WTC11 (cell line): Measurements from ENCODE around the gene TMEM72.

Experiments used
- ATF2 ChIP-seq: sonication (generic); formaldehyde crosslinking; IDR thresholded peaks from 2 replicates; pipeline ENCODE4 v1.8.1; 2022; ENCODE audit warnings: low read depth, missing genetic modification reagents, borderline replicate concordance
- CTCF ChIP-seq: fragments of 200-600 bp; IDR thresholded peaks from 2 replicates; pipeline ENCODE4 v1.8.0; 2022; ENCODE audit warnings: antibody characterized with exemption
- ETV6 ChIP-seq: sonication (generic); formaldehyde crosslinking; IDR thresholded peaks from 2 replicates; pipeline ENCODE4 v1.8.1; 2022; ENCODE audit warnings: mild to moderate bottlenecking, missing genetic modification reagents
- MLX ChIP-seq: sonication (generic); formaldehyde crosslinking; IDR thresholded peaks from 2 replicates; pipeline ENCODE4 v1.8.1; 2023; ENCODE audit warnings: mild to moderate bottlenecking, missing genetic modification reagents, moderate library complexity
- NFATC4 ChIP-seq: fragments of 250-450 bp; sonication (Bioruptor Pico); IDR thresholded peaks from 2 replicates; pipeline ENCODE4 v1.9.0; 2021; ENCODE audit warnings: mild to moderate bottlenecking
- NFYB ChIP-seq: sonication (generic); formaldehyde crosslinking; conservative IDR thresholded peaks from 2 replicates; pipeline ENCODE4 v1.8.0; 2022; ENCODE audit warnings: low read depth, missing genetic modification reagents
- NR2C2 ChIP-seq: sonication (generic); formaldehyde crosslinking; IDR thresholded peaks from 2 replicates; pipeline ENCODE4 v1.8.0; 2022; ENCODE audit warnings: mild to moderate bottlenecking, missing genetic modification reagents
- SP1 ChIP-seq: sonication (generic); formaldehyde crosslinking; conservative IDR thresholded peaks from 2 replicates; pipeline ENCODE4 v1.8.1; 2022; ENCODE audit warnings: missing genetic modification reagents
- USF1 ChIP-seq: sonication (generic); formaldehyde crosslinking; IDR thresholded peaks from 2 replicates; pipeline ENCODE4 v1.8.0; 2022; ENCODE audit warnings: mild to moderate bottlenecking, missing genetic modification reagents
- ZNF281 ChIP-seq: sonication (generic); formaldehyde crosslinking; IDR thresholded peaks from 2 replicates; pipeline ENCODE4 v1.8.0; 2023; ENCODE audit warnings: mild to moderate bottlenecking, missing genetic modification reagents
- ZNF671 ChIP-seq: fragments of 250-450 bp; sonication (Bioruptor Pico); IDR thresholded peaks from 2 replicates; pipeline ENCODE4 v1.8.0; 2021; ENCODE audit warnings: mild to moderate bottlenecking
- TF ChIP-seq, protein P1 (sequence below): sonication (generic); formaldehyde crosslinking; IDR thresholded peaks from 2 replicates; pipeline ENCODE4 v1.8.1; 2023; ENCODE audit warnings: mild to moderate bottlenecking, missing genetic modification reagents, moderate library complexity
- TF ChIP-seq, protein P2 (sequence below): sonication (generic); formaldehyde crosslinking; IDR thresholded peaks from 2 replicates; pipeline ENCODE4 v1.8.0; 2023; ENCODE audit warnings: missing genetic modification reagents, mild to moderate bottlenecking, borderline replicate concordance

GRCh38 chr10:44974628-44975430 lies 63.7 kb downstream of the TMEM72 start:
- TF ChIP-seq CTCF = peak; percentile 87
- TF ChIP-seq ATF2 (CRISPR knock-in tag) = no peak
- TF ChIP-seq, protein P1, sequence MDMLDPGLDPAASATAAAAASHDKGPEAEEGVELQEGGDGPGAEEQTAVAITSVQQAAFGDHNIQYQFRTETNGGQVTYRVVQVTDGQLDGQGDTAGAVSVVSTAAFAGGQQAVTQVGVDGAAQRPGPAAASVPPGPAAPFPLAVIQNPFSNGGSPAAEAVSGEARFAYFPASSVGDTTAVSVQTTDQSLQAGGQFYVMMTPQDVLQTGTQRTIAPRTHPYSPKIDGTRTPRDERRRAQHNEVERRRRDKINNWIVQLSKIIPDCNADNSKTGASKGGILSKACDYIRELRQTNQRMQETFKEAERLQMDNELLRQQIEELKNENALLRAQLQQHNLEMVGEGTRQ (CRISPR knock-in tag) = no peak
- TF ChIP-seq NR2C2 = no peak
- TF ChIP-seq SP1 (CRISPR knock-in tag) = no peak
- TF ChIP-seq MLX (CRISPR knock-in tag) = no peak
- TF ChIP-seq NFATC4 = no peak
- no peak for TF ChIP-seq ETV6
- TF ChIP-seq ZNF671 (CRISPR knock-in tag) = no peak
- TF ChIP-seq, protein P2, sequence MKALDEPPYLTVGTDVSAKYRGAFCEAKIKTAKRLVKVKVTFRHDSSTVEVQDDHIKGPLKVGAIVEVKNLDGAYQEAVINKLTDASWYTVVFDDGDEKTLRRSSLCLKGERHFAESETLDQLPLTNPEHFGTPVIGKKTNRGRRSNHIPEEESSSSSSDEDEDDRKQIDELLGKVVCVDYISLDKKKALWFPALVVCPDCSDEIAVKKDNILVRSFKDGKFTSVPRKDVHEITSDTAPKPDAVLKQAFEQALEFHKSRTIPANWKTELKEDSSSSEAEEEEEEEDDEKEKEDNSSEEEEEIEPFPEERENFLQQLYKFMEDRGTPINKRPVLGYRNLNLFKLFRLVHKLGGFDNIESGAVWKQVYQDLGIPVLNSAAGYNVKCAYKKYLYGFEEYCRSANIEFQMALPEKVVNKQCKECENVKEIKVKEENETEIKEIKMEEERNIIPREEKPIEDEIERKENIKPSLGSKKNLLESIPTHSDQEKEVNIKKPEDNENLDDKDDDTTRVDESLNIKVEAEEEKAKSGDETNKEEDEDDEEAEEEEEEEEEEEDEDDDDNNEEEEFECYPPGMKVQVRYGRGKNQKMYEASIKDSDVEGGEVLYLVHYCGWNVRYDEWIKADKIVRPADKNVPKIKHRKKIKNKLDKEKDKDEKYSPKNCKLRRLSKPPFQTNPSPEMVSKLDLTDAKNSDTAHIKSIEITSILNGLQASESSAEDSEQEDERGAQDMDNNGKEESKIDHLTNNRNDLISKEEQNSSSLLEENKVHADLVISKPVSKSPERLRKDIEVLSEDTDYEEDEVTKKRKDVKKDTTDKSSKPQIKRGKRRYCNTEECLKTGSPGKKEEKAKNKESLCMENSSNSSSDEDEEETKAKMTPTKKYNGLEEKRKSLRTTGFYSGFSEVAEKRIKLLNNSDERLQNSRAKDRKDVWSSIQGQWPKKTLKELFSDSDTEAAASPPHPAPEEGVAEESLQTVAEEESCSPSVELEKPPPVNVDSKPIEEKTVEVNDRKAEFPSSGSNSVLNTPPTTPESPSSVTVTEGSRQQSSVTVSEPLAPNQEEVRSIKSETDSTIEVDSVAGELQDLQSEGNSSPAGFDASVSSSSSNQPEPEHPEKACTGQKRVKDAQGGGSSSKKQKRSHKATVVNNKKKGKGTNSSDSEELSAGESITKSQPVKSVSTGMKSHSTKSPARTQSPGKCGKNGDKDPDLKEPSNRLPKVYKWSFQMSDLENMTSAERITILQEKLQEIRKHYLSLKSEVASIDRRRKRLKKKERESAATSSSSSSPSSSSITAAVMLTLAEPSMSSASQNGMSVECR = no peak
- TF ChIP-seq NFYB = no peak
- TF ChIP-seq USF1 (CRISPR knock-in tag) = no peak
- TF ChIP-seq ZNF281 = no peak
